Activated T-helper 1 cell treated with anti-CD3 and anti-CD28 coated beads, Interleukin-12 subunit alpha, Interleukin-12 subunit beta, Interleukin-2, Interleukin-4 antibody, amounts not matched to agents 30 ng/mL and 10 ng/mL and 1 ng/mL, durations not matched to agents 14 hours and 24 hours and 36 hours (primary cell): Measurements from ENCODE around the gene DENND1B. TPM values are rescaled to one million over a fixed set of nuclear protein-coding genes. Genes with fewer than 3 reads are reported as not detected.
"Not testable (repeated sequence)": the region's sequence is repeated elsewhere in the genome, so short reads cannot be mapped to it uniquely, and the experiment has no call there.

Source experiments
- DNase-seq: peaks from one replicate; pipeline ENCODE4 v3.0.0; 2021; ENCODE audit warnings: low spot score
- H3K27ac Mint-ChIP-seq: one replicate; pipeline ENCODE4 v1.8.0; 2021; ENCODE audit warnings: mild to moderate bottlenecking, mixed read lengths
- H3K27me3 Mint-ChIP-seq: one replicate; pipeline ENCODE4 v1.8.0; 2022; ENCODE audit warnings: mild to moderate bottlenecking, moderate library complexity, mixed read lengths; ENCODE audit not compliant: insufficient read depth
- H3K36me3 Mint-ChIP-seq: one replicate; pipeline ENCODE4 v1.8.0; 2021; ENCODE audit warnings: low read depth, mixed read lengths
- H3K4me1 Mint-ChIP-seq: one replicate; pipeline ENCODE4 v1.8.0; 2021; ENCODE audit warnings: low read depth, mixed read lengths
- H3K4me3 Mint-ChIP-seq: one replicate; pipeline ENCODE4 v1.8.0; 2021; ENCODE audit warnings: mild to moderate bottlenecking, moderate library complexity, mixed read lengths
- H3K9me3 Mint-ChIP-seq: one replicate; pipeline ENCODE4 v1.8.0; 2021; ENCODE audit warnings: mixed read lengths
- intact Hi-C: fragments of 100-400 bp; cut with micrococcal nuclease; formaldehyde crosslinking; loops from one replicate; pipeline ENCODE4 v1.15.1; 2024
- total RNA-seq: library from RNA; stranded (reverse); gene quantifications from 2 replicates; pipeline ENCODE4 v1.2.3, GENCODE V29; 2022

DENND1B gene
- total RNA-seq, 1 donor from 2014 or later, result 16.5 TPM

DNA sequence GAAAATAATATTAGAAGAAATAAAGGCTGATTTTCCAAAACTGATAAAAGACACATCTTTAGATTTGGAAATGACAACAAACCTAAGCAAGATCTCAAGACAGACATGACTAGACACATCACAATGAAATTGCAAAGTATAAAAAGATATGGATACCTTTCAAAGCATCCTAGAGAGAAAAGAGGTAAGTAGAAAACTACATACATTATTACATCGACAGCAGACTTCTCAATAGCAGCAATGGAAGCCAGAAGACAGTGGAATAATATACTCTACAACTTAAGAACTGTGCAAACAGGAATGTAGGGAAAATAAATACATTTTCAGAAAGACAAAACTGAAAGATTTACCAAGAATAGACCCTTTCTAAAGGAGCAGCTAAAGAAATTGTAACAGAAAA is 50.2 kb downstream of the DENND1B start:
- intact Hi-C loops, result no loop called here
- peaks cover 25% of the 10 kb centered on the region for H3K36me3 Mint-ChIP-seq
- no peak overlapping the region for H3K4me3 Mint-ChIP-seq
- DNase-seq, result no peak
- peaks cover 40% of the 10 kb centered on the region for H3K9me3 Mint-ChIP-seq
- H3K27me3 Mint-ChIP-seq, result no peaks in the 10 kb centered on the region
- H3K27ac Mint-ChIP-seq, result no peak overlapping the region
- no peaks in the 10 kb centered on the region for H3K4me1 Mint-ChIP-seq

DNA sequence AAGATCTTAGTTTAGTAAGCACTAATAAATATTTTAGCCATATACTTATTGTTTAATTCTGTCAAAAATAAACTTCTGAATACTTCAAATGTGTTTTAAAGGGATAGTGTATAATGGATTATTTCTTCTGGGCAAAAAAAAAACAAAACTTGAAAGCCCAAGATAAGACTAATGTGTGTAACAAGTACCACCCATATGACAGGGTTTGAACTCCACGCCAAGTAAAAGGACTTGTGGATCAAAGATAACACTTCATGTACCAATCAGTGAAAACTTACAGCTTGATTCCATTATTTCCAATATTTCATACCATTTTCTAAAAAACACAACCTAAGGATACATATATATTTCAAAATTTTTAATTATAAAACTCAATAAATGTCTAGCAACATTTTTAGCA is 59.5 kb downstream of the DENND1B start:
- intact Hi-C loops, result no loop called here
- Mint-ChIP-seq H3K36me3 (peaks cover 2% of the 10 kb centered on the region), H3K9me3 (no peaks in the 10 kb centered on the region), H3K4me3 (no peak overlapping the region), H3K27ac (no peak overlapping the region), H3K27me3 (no peaks in the 10 kb centered on the region), H3K4me1 (no peaks in the 10 kb centered on the region)
- DNase-seq, result no peak

DNA sequence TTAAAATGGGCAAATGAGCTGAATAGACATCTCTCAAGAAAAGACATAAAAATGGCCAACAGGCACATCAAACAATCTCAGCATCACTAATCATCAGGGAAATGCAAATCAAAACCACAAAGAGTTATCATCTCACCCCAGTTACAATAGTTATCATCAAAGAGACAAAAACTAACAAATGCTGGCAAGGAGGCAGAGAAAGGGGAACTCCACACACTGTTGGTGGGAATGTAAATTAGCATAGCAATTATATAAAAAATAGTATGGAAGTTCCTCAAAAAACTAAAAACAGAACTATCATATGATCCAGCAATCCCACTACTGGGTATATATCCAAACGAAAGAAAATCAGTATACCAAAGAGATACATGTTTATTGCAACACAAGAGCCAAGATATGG is 68.7 kb downstream of the DENND1B start:
- DNase-seq, result no peak
- no peak overlapping the region for H3K27ac Mint-ChIP-seq
- H3K36me3 Mint-ChIP-seq, result peaks cover 7% of the 10 kb centered on the region
- H3K27me3 Mint-ChIP-seq, result peaks cover 2% of the 10 kb centered on the region
- intact Hi-C loops, result no loop called here
- H3K4me1 Mint-ChIP-seq, result no peaks in the 10 kb centered on the region
- peaks cover 4% of the 10 kb centered on the region for H3K9me3 Mint-ChIP-seq
- H3K4me3 Mint-ChIP-seq, result no peak overlapping the region

DNA sequence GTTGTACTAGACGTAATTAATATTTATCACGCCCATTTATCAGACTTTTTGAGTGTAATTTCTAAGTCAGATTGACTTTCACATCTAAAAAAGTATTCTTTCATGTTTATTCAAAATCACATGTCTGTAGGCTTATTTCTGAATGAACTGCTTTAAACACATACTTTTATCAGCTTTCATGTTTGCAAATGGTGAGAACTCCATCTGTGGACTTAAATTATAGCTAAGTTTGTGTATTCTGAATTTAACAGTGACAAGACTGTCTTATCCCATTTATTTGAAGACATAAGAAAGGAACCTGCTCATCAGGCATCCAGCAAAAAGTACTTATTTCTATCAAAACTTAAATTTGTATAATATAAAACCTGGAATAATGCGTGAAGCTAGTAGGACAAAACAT is 69.3 kb downstream of the DENND1B start:
- Mint-ChIP-seq H3K36me3 (peaks cover 9% of the 10 kb centered on the region), H3K9me3 (peaks cover 4% of the 10 kb centered on the region), H3K27ac (no peak overlapping the region), H3K4me3 (no peak overlapping the region), H3K27me3 (peaks cover 2% of the 10 kb centered on the region), H3K4me1 (no peaks in the 10 kb centered on the region)
- intact Hi-C loops, result no loop called here
- DNase-seq, result no peak

DNA sequence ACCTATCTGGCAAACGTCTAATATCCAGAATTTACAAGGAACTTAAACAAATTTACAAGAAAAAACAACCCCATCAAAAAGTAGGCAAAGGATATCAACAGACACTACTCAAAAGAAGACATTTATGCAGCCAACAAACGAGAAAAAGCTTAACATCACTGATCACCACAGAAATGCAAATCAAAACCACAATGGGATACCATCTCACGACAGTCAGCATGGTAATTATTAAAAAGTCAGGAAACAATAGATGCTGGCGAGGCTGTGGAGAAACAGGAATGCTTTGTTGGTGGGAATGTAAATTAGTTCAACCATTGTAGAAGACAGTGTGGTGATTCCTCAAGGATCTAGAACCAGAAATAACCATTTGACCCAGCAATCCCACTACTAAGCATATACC is 74.6 kb downstream of the DENND1B start:
- H3K4me1 Mint-ChIP-seq, H3K27ac Mint-ChIP-seq, DNase-seq, H3K4me3 Mint-ChIP-seq, H3K9me3 Mint-ChIP-seq, intact Hi-C loops, H3K27me3 Mint-ChIP-seq: not testable (repeated sequence)
- peaks cover 12% of the 10 kb centered on the region for H3K36me3 Mint-ChIP-seq

DNA sequence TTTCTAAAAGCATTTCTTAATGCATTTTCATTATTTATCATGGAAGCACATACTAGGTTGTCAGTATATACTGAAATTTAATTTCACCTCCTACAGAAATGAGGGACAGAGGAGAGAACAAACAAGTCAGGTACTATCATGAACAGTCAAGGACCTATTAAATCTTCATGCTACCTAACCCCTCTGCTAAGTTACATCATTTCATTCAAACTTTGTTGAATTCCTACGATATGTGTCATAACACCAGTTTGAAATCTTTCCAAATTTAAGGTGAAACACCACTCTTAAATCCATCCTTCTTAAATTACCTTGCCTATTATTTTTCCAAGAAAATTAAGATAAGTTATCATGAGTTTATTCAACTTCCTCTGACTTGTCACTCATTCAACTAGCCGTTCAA is 78.9 kb downstream of the DENND1B start:
- peaks cover 11% of the 10 kb centered on the region for H3K36me3 Mint-ChIP-seq
- DNase-seq, result no peak
- peaks cover 6% of the 10 kb centered on the region for H3K4me1 Mint-ChIP-seq
- intact Hi-C loops, result no loop called here
- no peak overlapping the region for H3K4me3 Mint-ChIP-seq
- H3K9me3 Mint-ChIP-seq, result no peaks in the 10 kb centered on the region
- no peak overlapping the region for H3K27ac Mint-ChIP-seq
- H3K27me3 Mint-ChIP-seq, result no peaks in the 10 kb centered on the region

DNA sequence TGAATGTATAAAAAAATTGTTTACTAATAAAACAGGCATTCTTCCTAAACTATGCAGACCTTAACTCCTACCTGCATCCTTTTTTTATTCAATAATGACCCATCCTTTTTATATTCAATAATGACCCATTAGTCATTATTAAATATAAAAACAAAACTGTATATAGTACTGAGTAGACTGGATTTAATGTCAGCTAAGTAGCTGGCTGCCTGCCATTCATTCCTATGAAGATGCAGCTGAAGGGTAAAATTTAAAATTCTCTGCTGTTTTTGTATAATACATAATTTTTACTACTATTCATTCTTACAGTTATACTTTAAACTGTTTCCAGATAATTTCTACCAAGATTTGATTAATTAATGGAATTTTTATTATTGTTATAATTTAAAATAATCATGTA is 79.3 kb downstream of the DENND1B start:
- H3K36me3 Mint-ChIP-seq, result peaks cover 12% of the 10 kb centered on the region
- H3K9me3 Mint-ChIP-seq, result no peaks in the 10 kb centered on the region
- peaks cover 6% of the 10 kb centered on the region for H3K4me1 Mint-ChIP-seq
- no peak for DNase-seq
- no peak overlapping the region for H3K27ac Mint-ChIP-seq
- intact Hi-C loops, result no loop called here
- H3K4me3 Mint-ChIP-seq, result no peak overlapping the region
- H3K27me3 Mint-ChIP-seq, result no peaks in the 10 kb centered on the region

DNA sequence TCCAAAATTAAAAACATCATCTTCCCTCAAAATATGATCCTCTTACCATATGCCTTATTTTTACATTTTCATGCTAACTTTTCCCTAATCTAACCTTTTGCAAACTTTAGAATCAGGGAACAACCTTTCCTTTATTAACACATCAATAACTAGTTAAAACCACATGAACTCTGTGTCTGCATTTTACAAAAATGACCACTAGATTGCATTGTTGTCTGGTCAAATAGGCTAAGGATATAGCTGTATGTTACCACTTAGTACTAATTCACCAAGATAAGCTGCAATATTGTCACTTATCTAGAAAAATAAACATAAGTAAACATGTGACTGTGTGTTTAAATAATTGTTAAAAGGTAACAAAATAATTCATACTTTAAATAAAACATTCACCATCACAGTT is 82.3 kb downstream of the DENND1B start:
- peaks cover 16% of the 10 kb centered on the region for H3K9me3 Mint-ChIP-seq
- peaks cover under 1% of the 10 kb centered on the region for H3K4me1 Mint-ChIP-seq
- intact Hi-C loops, result loop anchor here (5.0 kb wide), 1 partner anchor 174 kb away; no protein-coding TSS in a partner anchor
- H3K27me3 Mint-ChIP-seq, result no peaks in the 10 kb centered on the region
- H3K27ac Mint-ChIP-seq, result no peak overlapping the region
- H3K36me3 Mint-ChIP-seq, result peaks cover 27% of the 10 kb centered on the region
- H3K4me3 Mint-ChIP-seq, result no peak overlapping the region
- DNase-seq, result no peak

DNA sequence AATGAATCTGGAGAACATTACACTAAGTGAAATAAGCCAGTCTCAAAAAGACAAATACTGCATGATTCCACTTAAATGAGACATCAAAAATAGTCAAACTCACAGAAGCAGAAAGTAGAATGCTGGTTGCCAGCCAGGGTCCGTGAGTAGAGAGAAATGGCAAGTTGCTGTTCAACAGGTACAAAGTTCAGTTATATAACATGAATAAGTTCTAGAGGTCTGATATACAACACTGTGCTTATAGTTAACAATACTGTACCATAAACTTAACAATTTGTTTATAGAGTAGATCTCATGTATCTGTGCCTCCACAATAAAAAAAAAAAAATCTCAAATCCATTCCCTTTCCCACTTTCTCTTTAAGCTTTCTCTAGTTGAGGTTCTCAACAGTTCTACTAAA is 83.5 kb downstream of the DENND1B start:
- no peaks in the 10 kb centered on the region for H3K27me3 Mint-ChIP-seq
- no peak overlapping the region for H3K4me3 Mint-ChIP-seq
- no peak for DNase-seq
- H3K9me3 Mint-ChIP-seq, result peaks cover 18% of the 10 kb centered on the region
- peaks cover 27% of the 10 kb centered on the region for H3K36me3 Mint-ChIP-seq
- no peak overlapping the region for H3K27ac Mint-ChIP-seq
- intact Hi-C loops, result loop anchor here (5.0 kb wide), 1 partner anchor 175 kb away; no protein-coding TSS in a partner anchor
- H3K4me1 Mint-ChIP-seq, result no peaks in the 10 kb centered on the region

DNA sequence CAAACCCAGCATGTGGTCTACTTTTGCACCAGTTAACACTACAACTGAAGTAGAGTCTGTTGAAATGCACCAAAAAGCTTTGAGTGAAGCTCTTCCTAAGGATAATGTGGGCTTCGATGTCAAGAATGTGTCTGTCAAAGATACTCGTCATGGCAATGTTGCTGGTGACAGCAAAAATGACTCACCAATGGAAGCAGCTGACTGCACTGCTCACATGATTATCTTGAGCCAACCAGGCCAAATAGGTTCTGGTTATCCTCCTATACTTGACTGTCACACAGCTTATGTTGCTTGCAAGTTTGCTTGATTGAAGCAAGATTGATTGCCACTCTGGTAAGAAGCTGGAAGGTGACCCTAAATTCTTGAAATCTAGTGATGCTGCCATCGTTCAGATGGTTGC is 85.2 kb downstream of the DENND1B start:
- Mint-ChIP-seq H3K36me3 (peaks cover 27% of the 10 kb centered on the region), H3K27ac (no peak overlapping the region), H3K4me3 (no peak overlapping the region), H3K4me1 (no peaks in the 10 kb centered on the region), H3K27me3 (no peaks in the 10 kb centered on the region), H3K9me3 (peaks cover 18% of the 10 kb centered on the region)
- intact Hi-C loops, result loop anchor here (5.0 kb wide), 1 partner anchor 177 kb away; no protein-coding TSS in a partner anchor
- DNase-seq, result no peak

DNA sequence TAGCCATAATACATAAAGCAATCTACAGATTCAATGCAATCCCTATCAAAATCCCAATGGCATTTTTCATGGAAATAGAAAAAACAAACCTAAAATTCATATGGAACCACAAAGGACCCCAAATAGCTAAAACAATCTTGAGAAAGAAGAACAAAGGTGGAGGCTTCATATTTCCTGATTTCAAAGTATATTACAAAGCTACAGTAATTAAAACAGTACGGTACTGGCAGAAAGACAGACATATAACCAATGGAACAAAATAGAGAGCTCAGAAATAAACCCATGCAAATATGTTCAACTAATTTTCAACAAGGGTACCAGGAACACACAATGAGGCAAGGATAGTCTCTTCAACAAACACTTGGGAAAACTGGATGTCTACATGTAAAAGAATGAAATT is 87.0 kb downstream of the DENND1B start:
- Mint-ChIP-seq H3K36me3 (peaks cover 27% of the 10 kb centered on the region), H3K27ac (no peak overlapping the region), H3K4me3 (no peak overlapping the region), H3K27me3 (no peaks in the 10 kb centered on the region), H3K9me3 (peaks cover 18% of the 10 kb centered on the region), H3K4me1 (no peaks in the 10 kb centered on the region)
- intact Hi-C loops, result no loop called here
- DNase-seq, result no peak

DNA sequence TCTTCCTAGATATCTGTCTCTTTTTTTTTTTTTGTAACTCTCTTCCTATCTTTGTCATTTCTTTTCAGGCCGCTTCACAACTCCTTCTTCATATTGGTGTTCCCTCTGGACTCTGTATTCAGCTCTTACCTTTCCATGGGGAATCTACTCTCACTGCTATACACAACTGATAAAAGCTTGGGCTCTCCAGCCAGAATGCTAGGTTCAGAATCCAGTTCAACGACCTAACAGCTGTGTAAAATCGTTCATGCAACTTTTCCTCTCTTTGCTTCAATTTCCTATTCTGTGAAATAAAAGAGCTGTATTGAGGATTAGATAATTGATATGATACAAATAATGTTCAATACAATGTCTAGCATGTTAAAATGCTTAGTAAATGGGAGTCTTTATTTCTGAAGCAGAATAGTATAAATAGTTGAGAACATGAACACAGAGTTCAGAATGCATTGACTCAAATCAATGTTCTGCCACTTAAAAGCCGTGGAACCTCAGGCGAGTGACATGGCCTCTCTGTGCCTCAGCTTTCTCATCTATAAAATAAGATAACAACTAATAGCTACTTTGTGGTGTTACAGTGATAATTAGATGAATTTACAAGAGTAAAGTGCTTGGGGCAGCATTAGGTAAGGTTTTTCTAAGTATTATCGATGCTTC is 88.5 kb downstream of the DENND1B start:
- DNase-seq, result no peak
- no peaks in the 10 kb centered on the region for H3K4me1 Mint-ChIP-seq
- H3K4me3 Mint-ChIP-seq, result no peak overlapping the region
- H3K27me3 Mint-ChIP-seq, result no peaks in the 10 kb centered on the region
- peaks cover 18% of the 10 kb centered on the region for H3K9me3 Mint-ChIP-seq
- peaks cover 29% of the 10 kb centered on the region for H3K36me3 Mint-ChIP-seq
- no peak overlapping the region for H3K27ac Mint-ChIP-seq
- intact Hi-C loops, result no loop called here

DNA sequence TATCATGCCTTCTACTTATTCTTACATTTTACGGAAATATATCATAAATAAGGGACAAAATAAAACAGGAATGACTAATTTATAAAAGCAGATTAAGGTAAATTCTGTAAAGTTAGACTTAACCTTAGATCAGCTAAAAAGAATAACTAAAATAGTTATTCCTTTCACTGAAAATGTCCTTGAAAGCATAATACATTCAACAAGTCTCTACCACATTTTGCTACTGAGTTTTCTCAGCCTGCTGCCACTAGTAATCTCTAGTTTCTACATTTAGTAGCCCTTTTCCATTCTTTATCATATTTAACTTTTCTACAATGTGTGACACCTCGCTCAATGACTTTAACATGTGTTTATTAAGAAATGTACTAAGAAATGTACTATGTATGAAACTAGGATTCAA is 89.0 kb downstream of the DENND1B start:
- intact Hi-C loops, result no loop called here
- H3K36me3 Mint-ChIP-seq, result peaks cover 26% of the 10 kb centered on the region

DNA sequence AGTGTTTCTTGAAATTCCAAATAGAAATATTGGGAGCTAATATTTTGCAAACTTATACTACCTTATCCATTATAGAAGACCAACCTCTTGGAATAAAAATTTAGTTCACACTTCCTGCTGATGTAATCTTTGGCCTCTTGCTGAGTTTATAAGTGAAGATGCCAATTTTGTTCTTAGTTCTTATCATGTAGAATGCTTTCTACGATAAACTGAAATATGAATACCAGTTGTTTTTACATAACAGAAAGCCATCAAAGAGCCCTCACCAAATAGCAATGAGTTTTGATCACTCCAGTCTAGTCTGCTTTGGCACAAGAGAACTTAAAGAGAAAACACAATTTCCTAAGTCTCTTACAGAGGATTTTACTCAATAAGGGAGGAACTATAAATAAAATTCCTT is 89.5 kb downstream of the DENND1B start:
- no peaks in the 10 kb centered on the region for H3K27me3 Mint-ChIP-seq
- intact Hi-C loops, result no loop called here
- no peak overlapping the region for H3K27ac Mint-ChIP-seq
- H3K4me1 Mint-ChIP-seq, result no peaks in the 10 kb centered on the region
- no peak for DNase-seq
- peaks cover 18% of the 10 kb centered on the region for H3K9me3 Mint-ChIP-seq
- no peak overlapping the region for H3K4me3 Mint-ChIP-seq
- H3K36me3 Mint-ChIP-seq, result peaks cover 23% of the 10 kb centered on the region

More for the DNA sequence above, 89.0 kb downstream of the DENND1B start:
- H3K9me3 Mint-ChIP-seq, result peaks cover 18% of the 10 kb centered on the region
- DNase-seq, result no peak
- no peak overlapping the region for H3K27ac Mint-ChIP-seq
- no peaks in the 10 kb centered on the region for H3K27me3 Mint-ChIP-seq
- H3K4me1 Mint-ChIP-seq, result no peaks in the 10 kb centered on the region
- H3K4me3 Mint-ChIP-seq, result no peak overlapping the region
